ENCODE data around the gene ELP6.

The ELP6 gene

GRCh38 chr3:47513125-47513929 lies at the start of gene ELP6:
Gene ELP6 (minus strand): TSS chr3:47513712. CDS start chr3:47513590, 122 bp downstream.
- peak; percentile 93 for DNase-seq (ENCODE audit: low read depth)

GRCh38 chr3:47556351-47556750 lies 42.8 kb upstream of the ELP6 start:
- no peak for DNase-seq (ENCODE audit: low read depth)

GRCh38 chr3:47554335-47554734 lies 40.8 kb upstream of the ELP6 start:
- no peak for DNase-seq (ENCODE audit: low read depth)

- no peak for DNase-seq (ENCODE audit: low read depth)
Observed at GRCh38 chr3:47553407-47553806, 39.9 kb upstream of the ELP6 start.

- DNase-seq (ENCODE audit: low read depth): no peak
Observed at GRCh38 chr3:47542471-47543173, 29.1 kb upstream of the ELP6 start.

- DNase-seq (ENCODE audit: low read depth): no peak
Observed at GRCh38 chr3:47541583-47542108, 28.1 kb upstream of the ELP6 start.

- no peak for DNase-seq (ENCODE audit: low read depth)
Observed at GRCh38 chr3:47540281-47540680, 26.8 kb upstream of the ELP6 start.

GRCh38 chr3:47536967-47537366 lies 23.5 kb upstream of the ELP6 start:
- DNase-seq (ENCODE audit: low read depth): no peak

- no peak for DNase-seq (ENCODE audit: low read depth)
Observed at GRCh38 chr3:47536221-47536891, 22.8 kb upstream of the ELP6 start.

GRCh38 chr3:47533996-47534454 lies 20.5 kb upstream of the ELP6 start:
- DNase-seq (ENCODE audit: low read depth): no peak

- DNase-seq (ENCODE audit: low read depth): no peak
Observed at GRCh38 chr3:47533481-47533880, 20.0 kb upstream of the ELP6 start.

GRCh38 chr3:47527952-47528725 lies 14.6 kb upstream of the ELP6 start:
- DNase-seq (ENCODE audit: low read depth): no peak

- no peak for DNase-seq (ENCODE audit: low read depth)
Observed at GRCh38 chr3:47525617-47526016, 12.1 kb upstream of the ELP6 start.

GRCh38 chr3:47523310-47524073 lies 10.0 kb upstream of the ELP6 start:
- DNase-seq (ENCODE audit: low read depth): no peak

- DNase-seq (ENCODE audit: low read depth): peak; percentile 48
Observed at GRCh38 chr3:47522082-47522987, 8.8 kb upstream of the ELP6 start.

- no peak for DNase-seq (ENCODE audit: low read depth)
Observed at GRCh38 chr3:47520756-47521155, 7.2 kb upstream of the ELP6 start.

GRCh38 chr3:47517937-47518336 lies 4.4 kb upstream of the ELP6 start:
- no peak for DNase-seq (ENCODE audit: low read depth)

- DNase-seq (ENCODE audit: low read depth): no peak
Observed at GRCh38 chr3:47515864-47516319, 2.4 kb upstream of the ELP6 start.

- DNase-seq (ENCODE audit: low read depth): no peak
Observed at GRCh38 chr3:47515100-47515499, 1.6 kb upstream of the ELP6 start.
